ENCODE data around the gene PNPLA7. TPM values are rescaled to one million over a fixed set of nuclear protein-coding genes. Genes with fewer than 3 reads are reported as not detected.

PNPLA7 gene
- total RNA-seq, 1 experiment from 2014 or later: 0.29 TPM

DNA sequence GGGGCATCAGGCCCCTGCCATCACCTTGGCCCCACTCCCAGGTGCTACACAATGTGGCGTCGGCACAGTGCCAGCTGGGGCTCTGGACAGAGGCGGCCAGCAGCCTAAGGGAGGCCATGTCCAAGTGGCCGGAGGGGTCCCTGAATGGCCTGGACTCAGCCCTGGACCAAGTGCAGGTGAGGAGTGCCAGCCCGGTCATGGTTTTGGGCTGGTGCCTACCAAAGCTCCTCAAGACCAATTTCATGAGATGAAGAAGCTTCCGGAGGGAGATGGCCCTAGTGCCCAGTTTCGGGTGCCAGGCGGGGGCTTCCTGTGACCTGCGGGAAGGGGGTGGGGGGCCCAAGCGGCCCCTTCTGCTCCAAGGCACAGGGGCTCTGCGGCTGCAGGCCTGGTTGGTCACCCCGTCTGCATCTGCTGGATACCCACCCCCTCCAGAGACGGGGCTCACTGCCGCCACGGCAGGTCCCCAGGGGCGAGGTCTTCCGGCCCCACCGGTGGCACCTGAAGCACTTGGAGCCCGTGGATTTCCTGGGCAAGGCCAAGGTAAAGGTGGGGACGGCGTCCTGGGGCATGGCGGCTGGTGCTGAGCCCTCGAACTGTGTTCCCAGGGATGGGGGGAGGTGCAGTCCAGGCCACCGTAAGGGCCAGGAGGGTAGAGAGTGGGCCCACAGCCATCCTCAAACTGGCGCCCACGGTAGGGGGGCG lies 121.2 kb downstream of the PNPLA7 start:
- in situ Hi-C loops (cut with HindIII; ENCODE audit: low pct_unique_long_range_greater_than_20kb, low sequenced_read_pairs): no loop called here
- no peak for DNase-seq (ENCODE audit: low read depth, low spot score)

- DNase-seq (ENCODE audit: low read depth, low spot score): no peak
- in situ Hi-C loops (cut with HindIII; ENCODE audit: low pct_unique_long_range_greater_than_20kb, low sequenced_read_pairs): no loop called here
Observed at GRCh38 chr9:137428311-137428630, 121.9 kb downstream of the PNPLA7 start.

- in situ Hi-C loops (cut with HindIII; ENCODE audit: low pct_unique_long_range_greater_than_20kb, low sequenced_read_pairs): no loop called here
- DNase-seq (ENCODE audit: low read depth, low spot score): no peak
Observed at GRCh38 chr9:137427454-137428310, 122.5 kb downstream of the PNPLA7 start.

DNA sequence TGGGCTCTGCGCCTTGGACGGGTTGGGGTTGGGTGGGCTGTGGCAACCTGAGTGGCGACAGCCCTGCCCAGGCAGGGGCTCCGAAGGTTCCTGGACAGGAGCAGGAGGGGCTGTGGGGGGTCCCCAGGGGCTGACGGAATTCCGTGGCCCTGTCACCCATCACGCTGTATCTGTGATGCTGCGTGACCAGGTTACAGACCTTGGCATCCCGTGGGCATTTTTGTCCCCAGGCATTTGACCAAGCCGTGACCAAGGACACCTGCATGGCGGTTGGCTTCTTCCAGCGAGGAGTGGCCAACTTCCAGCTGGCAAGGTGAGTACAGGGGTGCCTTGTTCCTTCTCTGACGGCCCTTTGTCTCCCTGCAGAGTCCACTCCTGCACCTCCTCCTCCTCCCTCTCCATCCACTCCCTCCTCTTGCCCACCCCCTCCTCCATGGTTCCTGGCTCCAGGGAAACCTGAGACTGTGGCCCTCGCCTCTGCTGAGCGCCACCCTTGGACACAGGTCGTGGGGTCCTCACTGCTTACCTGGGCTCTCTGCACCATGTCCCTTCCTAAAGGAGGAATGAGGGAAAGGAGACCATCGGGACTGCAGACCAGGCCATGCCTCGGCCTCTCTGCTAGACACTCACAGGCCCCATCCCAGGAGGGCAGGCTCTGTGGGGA lies 124.1 kb downstream of the PNPLA7 start:
- no peak for DNase-seq (ENCODE audit: low read depth, low spot score)
- in situ Hi-C loops (cut with HindIII; ENCODE audit: low pct_unique_long_range_greater_than_20kb, low sequenced_read_pairs): no loop called here

DNA sequence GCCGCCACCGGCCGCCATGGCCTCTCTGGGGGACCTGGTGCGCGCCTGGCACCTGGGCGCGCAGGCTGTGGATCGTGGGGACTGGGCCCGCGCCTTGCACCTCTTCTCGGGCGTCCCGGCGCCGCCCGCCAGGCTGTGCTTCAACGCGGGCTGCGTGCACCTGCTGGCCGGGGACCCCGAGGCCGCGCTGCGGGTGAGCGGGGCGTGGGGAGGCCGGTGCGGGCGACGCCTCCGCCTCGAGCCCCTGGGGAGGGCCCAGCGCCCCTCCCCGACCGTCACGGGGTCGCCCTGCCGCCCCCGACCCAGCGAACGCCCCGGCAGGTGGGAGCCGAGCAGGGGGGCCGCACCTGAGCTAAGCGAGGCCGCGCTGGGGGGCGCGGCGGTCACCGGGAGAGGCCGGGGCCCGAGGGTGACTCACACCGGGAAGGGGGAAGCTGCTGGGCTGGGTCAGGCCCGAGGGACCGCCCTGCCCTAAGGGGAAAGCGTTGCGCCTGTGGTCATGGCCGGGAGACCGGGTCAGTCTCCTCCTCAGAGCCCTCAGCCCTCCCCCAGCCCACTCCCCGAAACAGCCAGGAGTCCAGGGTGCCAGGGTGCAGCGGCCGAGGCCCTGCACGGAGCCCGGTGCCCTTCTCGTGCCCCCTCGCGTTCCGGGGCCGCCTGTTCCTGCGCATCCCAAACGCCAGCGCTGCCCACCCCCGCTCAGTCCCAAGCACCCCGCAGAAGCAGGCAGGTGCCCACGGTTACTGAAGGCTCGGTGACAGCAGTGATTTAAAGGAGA lies 126.5 kb downstream of the PNPLA7 start:
- in situ Hi-C loops (cut with HindIII; ENCODE audit: low pct_unique_long_range_greater_than_20kb, low sequenced_read_pairs): no loop called here
- no peak for DNase-seq (ENCODE audit: low read depth, low spot score)

GRCh38 chr9:137422604-137423513 lies 127.3 kb downstream of the PNPLA7 start, which contains the start of the genes EXD3 and NOXA1:
Gene EXD3, minus strand, starts transcription at chr9:137423162. Its CDS starts 27,805 bp downstream, at chr9:137395357.
Gene NOXA1, plus strand, starts transcription at chr9:137423393. Its CDS starts 137 bp downstream, at chr9:137423530.
- peak; percentile 92 for DNase-seq (ENCODE audit: low read depth, low spot score)
- in situ Hi-C loops (cut with HindIII; ENCODE audit: low pct_unique_long_range_greater_than_20kb, low sequenced_read_pairs): no loop called here

DNA sequence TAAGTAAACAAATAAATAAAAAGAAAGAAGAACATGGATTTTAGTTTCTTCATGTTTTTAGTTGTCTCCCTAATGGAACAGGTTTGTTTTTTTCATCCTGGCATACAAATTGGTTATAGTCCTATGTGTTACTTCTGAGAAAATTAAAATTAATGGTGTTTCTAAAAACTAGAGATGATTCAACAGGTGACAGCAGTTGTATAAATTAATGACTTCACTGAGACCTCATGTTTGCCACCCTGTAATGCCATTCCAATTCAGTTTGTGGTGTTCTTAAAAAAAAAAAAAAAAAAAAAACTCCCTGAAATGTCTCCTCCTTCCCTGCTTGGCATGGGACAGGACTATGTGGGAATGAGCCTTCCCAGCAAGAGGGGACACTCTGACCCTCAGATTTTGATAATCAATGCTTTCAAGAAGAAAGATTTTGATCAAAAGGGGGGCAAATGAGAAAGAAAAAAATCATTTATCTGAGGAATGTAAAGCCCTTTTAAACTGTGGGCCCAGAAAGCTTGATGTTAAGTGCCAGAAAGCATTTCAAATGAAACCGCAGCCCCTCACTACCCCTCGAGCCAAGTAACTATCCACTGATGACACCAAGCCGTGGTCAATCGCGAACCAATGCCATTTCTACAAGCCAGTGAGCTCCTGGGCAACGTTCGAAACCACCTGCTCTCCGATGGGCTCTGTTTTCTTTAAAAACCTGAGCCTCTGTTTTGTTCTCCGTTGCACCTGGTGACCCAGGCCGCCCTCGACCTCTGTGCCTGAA lies 128.2 kb downstream of the PNPLA7 start:
- in situ Hi-C loops (cut with HindIII; ENCODE audit: low pct_unique_long_range_greater_than_20kb, low sequenced_read_pairs): no loop called here
- DNase-seq (ENCODE audit: low read depth, low spot score): no peak

GRCh38 chr9:137417161-137418021 lies 132.8 kb downstream of the PNPLA7 start:
- DNase-seq (ENCODE audit: low read depth, low spot score): no peak
- in situ Hi-C loops (cut with HindIII; ENCODE audit: low pct_unique_long_range_greater_than_20kb, low sequenced_read_pairs): no loop called here

- DNase-seq (ENCODE audit: low read depth, low spot score): no peak
- in situ Hi-C loops (cut with HindIII; ENCODE audit: low pct_unique_long_range_greater_than_20kb, low sequenced_read_pairs): no loop called here
Observed at GRCh38 chr9:137416563-137417151, 133.5 kb downstream of the PNPLA7 start.

- no peak for DNase-seq (ENCODE audit: low read depth, low spot score)
- in situ Hi-C loops (cut with HindIII; ENCODE audit: low pct_unique_long_range_greater_than_20kb, low sequenced_read_pairs): no loop called here
Observed at GRCh38 chr9:137416006-137416562, 134.1 kb downstream of the PNPLA7 start.

DNA sequence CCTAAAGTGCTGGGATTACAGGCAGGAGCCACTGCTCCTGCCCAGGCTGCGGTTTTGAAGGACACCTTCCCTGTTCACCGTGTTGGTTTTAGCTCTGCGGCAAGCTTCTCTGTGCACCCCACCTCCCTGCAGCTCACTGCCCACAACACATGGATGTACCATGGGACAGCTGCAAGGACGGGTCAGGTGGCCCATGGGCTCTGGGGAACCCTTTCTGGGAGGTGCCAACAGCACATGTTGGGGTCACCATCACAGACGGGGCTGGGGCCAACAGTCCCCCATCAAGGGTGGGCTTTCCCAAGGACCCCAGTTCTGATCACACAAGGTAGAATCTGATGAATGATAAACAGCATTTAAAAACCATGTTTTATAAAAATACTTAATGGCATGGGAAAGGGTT lies 134.8 kb downstream of the PNPLA7 start:
- in situ Hi-C loops (cut with HindIII; ENCODE audit: low pct_unique_long_range_greater_than_20kb, low sequenced_read_pairs): no loop called here
- DNase-seq (ENCODE audit: low read depth, low spot score): no peak

- no peak for DNase-seq (ENCODE audit: low read depth, low spot score)
- in situ Hi-C loops (cut with HindIII; ENCODE audit: low pct_unique_long_range_greater_than_20kb, low sequenced_read_pairs): no loop called here
Observed at GRCh38 chr9:137412431-137412830, 137.8 kb downstream of the PNPLA7 start.

- peak; percentile 75 for DNase-seq (ENCODE audit: low read depth, low spot score)
- in situ Hi-C loops (cut with HindIII; ENCODE audit: low pct_unique_long_range_greater_than_20kb, low sequenced_read_pairs): no loop called here
Observed at GRCh38 chr9:137411645-137412380, 138.4 kb downstream of the PNPLA7 start.

GRCh38 chr9:137411260-137411644 lies 138.9 kb downstream of the PNPLA7 start:
- DNase-seq (ENCODE audit: low read depth, low spot score): no peak
- in situ Hi-C loops (cut with HindIII; ENCODE audit: low pct_unique_long_range_greater_than_20kb, low sequenced_read_pairs): no loop called here
